GM12873 (cell line): Measurements from ENCODE around the gene ITGA1.
A peak's percentile ranks its signal among the peaks of the same experiment; 100 is the strongest.

Source experiments
- CTCF ChIP-seq: IDR thresholded peaks from 2 replicates; pipeline ENCODE4 v1.5.1; 2012; ENCODE audit warnings: low read depth, mild to moderate bottlenecking, moderate library complexity, low read length, control low read depth; ENCODE audit not compliant: insufficient read depth; ENCODE audit errors: missing control alignments

The ITGA1 gene

DNA sequence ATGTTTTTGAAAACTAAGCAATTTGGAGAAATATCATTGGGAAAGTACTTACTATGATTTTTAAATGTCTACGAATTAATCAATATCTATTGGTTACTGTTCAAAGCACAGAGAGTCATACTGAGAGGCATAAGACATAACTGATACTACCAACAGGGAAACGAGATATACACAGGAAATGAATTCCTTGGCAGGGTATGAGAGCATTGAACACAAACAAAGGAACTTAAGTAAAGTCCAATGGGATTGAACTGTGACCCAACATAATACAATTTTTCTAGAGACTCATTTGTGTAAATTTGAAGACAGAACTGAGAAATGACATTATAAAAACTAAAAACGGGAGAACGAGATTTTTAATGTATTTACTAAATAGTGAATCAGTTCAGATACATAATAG lies 1.3 kb upstream of the ITGA1 start:
- no peak for TF ChIP-seq CTCF

GRCh38 chr5:52786949-52787599 lies 642 bp upstream of the ITGA1 start:
- TF ChIP-seq CTCF = peak; percentile 51

DNA sequence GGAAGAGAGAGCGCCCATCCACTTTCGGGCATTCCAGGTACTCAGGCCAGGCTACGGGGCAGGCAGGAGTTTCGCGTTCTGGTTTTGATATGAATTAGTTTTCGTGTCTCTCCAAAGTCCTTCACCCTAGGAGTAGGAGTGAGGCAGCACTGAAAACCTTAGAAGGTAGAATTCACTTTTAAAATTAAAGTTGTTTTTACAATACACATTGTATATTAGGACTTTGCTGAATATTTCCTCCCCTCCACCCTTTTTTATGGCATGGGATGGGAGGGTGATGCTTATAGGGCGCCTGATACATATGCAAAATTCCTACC lies 747 bp downstream of the ITGA1 start:
- no peak for TF ChIP-seq CTCF

DNA sequence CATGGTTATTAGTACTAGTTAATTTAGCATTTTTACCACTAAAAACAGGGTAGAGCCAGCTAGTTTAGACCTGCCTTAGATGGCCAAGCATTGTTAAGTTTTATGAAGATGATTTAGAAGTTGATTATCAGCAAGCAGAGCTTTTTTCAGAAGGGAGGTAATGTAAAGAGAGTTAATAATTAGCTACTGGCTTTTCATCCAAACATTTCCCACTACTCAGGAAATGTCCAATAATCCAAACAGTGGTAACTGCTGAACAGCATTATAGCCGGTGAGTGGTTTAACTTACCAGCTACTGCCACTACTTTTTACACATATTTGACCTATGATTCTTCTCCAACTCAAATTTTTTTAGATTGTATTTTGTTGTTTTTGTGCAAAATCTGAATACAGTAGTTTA lies 1.7 kb downstream of the ITGA1 start:
- no peak for TF ChIP-seq CTCF

GRCh38 chr5:52789851-52790250 lies 2.1 kb downstream of the ITGA1 start:
- no peak for TF ChIP-seq CTCF

DNA sequence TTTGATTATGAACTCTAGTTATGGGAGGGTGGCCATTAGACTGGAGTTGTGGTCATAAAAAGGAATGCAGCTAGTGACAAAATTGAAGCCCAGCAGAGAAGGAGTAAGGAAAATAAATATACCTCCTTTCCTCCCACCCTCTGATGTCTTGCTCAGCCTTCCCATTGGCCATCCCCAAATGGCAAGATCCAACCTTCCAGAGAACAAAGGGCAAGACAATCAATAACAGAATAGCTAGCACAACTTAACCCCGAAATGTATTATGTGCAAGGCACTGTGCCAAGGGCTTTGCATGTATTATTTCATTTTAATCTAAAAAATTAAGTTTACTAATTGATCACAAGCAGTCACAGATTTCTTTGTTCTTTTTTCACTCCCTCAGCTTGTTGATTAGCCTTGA lies 3.6 kb downstream of the ITGA1 start:
- no peak for TF ChIP-seq CTCF

DNA sequence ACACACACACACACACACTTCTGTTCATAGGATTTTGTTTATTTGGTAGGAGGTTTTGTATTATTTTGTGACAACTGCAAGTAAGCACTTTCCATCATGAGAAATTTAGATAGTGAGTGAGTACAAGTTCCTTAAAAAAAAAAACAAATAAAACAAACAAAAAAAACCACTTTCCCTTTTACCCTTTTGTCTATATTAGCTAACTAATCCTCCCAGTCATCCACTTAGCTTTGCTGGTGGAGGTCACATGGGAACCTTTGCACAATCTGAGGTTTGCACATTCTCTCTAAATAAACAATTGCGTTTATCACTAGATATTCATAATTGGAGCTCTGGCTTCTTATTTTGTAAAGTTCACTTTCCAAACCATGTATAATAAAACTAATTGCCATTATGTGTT lies 6.8 kb downstream of the ITGA1 start:
- TF ChIP-seq CTCF = no peak
